Stimulated activated CD8-positive, alpha-beta memory T cell treated with anti-CD3 and anti-CD28 coated beads, Interleukin-2, amount 100 ng/mL, for 1 hour (primary cell): ENCODE data around the gene NRXN3.

ENCODE experiments used
- DNase-seq, 2 donors: peaks; one replicate each; pipeline ENCODE4 v3.0.0-alpha.2; 2020; ENCODE audit warnings: low read depth in 2 of 2

NRXN3 gene

DNA sequence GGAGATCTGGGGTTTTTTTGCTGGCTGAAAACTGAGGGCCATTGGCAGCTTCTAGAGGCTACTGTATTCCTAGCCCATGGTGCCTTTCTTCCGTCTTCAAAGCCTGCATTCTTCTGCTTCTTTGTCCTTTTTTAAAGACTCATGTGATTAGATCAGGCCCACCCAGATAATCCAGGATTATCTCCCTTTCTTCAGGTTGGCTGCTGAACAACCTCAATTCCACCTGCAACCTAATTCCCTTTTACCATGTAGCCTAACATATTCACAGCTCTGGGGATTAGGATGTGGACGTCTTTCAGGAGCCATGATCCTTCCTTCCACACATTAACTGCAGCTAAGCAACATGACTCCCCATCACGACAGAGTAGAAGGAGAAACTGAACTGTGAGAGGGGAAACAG, 1055.6 kb downstream of the NRXN3 start:
- DNase-seq = no peak

DNA sequence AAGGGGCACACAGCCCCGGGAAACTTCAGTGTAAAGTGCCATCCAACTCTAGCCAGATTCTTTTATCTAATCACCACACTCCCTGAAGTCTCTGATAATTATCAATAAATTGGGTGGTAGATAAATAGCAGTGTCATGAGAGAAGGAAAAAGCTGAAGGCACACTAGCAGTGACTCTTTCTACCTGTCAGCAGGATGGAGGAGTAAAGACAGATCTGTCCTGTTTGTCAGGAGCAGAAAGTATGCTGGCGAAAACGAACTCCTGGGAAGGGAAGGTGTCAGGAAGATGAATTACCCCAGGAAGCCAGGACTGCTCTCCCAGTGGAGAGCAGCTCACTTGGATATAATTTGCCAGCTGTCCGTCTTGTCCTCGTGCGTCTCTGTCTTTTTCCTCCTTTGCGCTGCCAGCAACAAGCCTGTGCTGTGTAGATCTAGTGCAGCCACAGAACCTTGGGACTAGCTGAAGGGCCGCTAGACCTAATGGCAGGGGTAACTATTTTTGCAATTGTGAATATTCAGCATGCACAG, 1059.3 kb downstream of the NRXN3 start:
- no peak for DNase-seq

- DNase-seq = no peak
These were observed 1072.5 kb downstream of the NRXN3 start for GRCh38 chr14:79242666-79243065.

DNA sequence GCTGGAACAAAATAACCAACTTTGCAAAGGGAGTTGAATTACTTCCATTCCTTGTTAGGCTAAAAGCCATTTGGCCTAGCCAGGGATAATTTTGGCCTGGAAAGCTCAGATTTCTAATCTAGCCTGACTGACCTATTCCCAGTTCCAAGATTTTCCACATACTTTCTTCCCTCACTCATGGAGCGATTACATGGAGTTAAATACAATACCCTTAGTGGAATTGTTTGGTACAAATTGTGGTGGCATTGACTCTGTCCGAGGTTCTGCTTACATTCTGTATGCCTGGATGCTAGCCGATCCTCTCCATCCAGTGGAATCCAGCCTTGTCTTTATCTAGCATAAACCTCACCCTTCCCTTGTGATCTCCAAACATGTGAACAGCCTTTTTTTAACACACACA, 1076.0 kb downstream of the NRXN3 start:
- no peak for DNase-seq

- no peak for DNase-seq
These were observed 1078.0 kb downstream of the NRXN3 start for GRCh38 chr14:79248126-79248525.

GRCh38 chr14:79248771-79249170, 1078.6 kb downstream of the NRXN3 start:
- no peak for DNase-seq

GRCh38 chr14:79251278-79251677, 1081.1 kb downstream of the NRXN3 start:
- no peak for DNase-seq

- DNase-seq = no peak
These were observed 1083.4 kb downstream of the NRXN3 start for GRCh38 chr14:79253576-79253975.

DNA sequence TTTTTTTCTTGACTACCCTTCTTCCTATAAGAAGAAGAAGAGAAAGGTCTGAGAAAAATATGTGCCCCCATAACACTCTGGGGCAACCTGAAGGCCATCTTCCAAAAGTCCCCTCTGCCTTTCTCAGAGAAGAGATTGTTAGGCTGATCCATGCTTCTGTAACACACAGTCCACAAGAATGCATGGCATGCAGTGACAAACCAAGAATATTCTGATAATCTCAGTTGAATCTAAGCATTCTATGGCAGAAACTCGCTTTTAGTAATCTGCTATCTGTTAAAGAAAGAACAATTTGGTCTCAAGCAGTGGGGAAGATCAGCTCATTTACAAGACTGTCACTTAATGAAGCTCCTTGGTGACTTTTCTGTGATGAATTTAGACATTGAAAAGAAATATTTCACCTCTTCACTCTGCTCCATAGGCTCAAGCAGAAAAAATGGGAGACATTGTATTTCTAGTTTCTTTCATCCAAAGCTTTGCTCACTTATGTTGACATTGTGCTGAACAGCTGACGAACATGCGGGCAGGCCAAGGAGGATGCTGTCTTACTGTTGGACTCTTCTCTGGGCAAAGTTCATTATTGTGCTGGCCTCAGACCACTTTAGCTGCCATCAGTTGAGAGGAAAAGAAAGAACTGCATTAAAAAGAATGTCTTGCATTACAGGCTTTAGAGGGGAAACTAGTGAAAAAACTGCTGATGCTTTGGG, 1084.0 kb downstream of the NRXN3 start:
- DNase-seq = no peak

DNA sequence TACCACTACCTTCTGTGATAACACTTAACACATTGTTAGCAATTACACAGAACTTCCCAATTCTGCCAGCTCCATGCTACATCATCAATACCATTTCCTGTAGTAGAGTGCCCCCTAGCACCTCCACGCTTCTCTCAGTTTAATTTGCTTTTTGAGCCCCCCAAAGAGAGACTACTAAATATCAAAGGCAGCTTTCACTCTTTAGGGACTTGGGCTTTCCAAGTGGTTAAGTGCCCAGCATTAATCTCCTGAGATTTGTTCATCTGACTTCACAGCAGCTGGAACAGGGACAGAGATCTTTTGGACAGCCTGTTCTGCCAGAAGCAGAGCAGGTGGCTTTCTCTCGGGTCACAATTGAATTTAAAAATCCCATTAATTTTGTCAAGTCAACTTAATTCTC, 1086.2 kb downstream of the NRXN3 start:
- DNase-seq = no peak

- DNase-seq = no peak
These were observed 1090.2 kb downstream of the NRXN3 start for GRCh38 chr14:79260406-79260805.

- DNase-seq = no peak
These were observed 1095.3 kb downstream of the NRXN3 start for GRCh38 chr14:79265366-79265946.

DNA sequence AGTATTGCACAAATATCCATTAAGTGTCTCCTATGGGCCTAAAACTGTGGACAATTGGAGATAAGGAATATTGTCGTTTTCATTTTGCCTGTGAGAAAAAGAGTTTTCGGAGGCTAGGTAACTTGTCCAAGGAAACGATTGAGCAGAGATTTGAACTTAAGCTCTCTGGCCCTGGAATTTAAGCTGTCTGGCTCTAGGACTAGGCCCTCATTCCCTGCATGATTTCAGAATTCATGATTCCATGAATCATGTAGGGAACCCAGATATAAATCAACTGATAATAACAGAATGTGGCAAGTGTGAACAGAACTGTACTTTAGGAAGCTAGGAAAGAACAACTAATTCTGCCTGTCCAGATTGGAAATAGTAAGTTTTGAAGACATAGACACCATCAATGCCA, 1100.2 kb downstream of the NRXN3 start:
- DNase-seq = no peak

- DNase-seq = no peak
These were observed 1100.9 kb downstream of the NRXN3 start for GRCh38 chr14:79271122-79271521.

DNA sequence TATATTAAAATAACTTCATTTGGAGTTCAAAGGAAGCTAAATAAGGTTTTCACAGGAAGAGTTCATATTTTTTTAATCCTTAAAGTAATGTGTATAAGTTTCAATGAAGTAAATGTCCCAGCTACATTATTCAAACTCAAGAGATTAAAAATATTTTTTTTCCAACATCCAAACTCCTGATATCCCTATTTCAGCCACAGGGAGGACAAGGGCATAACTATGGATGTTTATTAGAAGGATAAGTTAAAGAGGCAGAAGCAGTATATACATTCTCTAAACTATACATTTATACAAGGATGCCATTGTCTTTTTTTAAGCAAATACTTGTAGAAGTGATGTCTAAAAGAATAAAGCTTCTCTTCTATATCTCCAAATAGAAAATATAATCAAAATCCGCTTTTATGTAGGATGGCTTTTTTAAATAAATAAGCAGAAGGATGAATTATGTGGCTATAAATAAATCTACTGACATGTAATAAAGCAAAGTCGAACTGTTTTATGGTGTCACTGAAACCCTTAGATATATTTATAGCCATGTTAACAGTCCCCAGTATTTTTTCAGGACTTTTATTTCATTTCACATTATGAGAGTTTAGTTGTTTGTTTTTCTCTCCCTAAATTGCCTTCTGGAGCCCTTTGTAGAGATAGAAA, 1104.6 kb downstream of the NRXN3 start:
- no peak for DNase-seq

- DNase-seq = no peak
These were observed 1105.1 kb downstream of the NRXN3 start for GRCh38 chr14:79275292-79275655.

DNA sequence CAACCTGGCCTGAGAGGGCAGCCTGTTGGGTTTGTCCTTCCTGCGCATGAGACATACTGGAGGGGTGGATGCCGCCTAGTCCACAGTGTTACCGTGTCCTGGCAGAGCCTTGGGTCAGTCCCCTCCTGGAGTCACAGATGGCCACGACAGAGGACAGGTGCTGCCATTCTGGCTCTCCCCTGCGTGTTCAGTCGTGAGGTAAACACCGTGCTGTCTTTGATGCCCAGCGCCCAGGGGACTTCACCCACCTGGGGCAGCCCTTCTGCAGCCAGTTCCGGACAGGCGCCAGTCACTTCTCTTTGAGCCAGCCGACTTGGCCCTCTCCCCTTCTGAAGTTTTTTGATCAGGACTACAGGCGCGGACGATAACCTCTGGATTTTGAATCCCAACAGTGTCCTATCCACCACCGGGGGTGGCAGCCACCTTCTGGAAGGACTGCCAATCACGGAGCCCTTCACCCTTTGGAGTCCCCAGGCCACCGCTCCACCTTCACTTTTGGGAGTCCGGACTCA, 1108.2 kb downstream of the NRXN3 start:
- no peak for DNase-seq

- no peak for DNase-seq
These were observed 1108.8 kb downstream of the NRXN3 start for GRCh38 chr14:79278798-79279644.

DNA sequence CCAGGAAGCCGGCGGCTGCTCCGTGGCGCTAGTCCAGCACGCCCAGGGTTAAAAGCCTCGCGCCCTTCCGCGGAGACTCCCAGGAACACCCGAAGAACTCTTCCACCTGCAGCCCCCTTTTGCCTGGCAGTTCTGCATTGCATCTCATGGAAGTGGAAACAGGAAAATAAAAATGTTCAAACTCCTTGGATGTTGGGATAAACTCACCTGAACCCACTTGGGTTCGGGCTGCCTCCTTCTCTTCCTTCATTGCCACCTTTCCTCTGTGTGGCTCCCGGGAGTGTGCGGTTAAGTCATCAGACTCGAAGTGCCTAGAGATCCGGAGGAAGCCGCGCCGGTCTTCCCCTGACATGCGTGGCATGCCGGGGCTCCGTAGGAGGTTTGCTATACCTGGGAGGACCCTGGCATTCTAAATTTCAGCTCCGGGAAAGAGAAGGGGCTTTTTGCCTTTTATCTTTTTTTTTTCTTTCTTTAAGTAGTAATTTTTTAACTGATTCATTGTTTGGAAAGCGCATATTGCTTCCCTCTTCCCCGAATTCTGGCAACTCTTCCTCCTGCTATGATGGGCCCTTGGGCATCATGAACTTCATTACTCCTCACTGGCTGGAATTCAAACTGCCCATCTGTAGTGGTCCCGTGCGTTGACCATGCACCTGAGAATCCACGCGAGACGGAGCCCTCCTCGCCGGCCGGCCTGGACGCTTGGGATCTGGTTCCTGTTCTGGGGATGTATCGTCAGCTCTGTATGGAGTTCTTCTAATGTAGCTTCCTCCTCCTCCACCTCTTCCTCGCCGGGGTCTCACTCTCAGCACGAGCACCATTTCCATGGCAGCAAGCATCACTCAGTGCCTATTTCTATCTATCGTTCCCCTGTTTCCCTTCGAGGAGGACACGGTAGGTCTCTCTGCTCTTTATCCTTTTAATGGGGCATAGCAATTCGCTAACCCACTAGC, 1109.7 kb downstream of the NRXN3 start:
- no peak for DNase-seq

DNA sequence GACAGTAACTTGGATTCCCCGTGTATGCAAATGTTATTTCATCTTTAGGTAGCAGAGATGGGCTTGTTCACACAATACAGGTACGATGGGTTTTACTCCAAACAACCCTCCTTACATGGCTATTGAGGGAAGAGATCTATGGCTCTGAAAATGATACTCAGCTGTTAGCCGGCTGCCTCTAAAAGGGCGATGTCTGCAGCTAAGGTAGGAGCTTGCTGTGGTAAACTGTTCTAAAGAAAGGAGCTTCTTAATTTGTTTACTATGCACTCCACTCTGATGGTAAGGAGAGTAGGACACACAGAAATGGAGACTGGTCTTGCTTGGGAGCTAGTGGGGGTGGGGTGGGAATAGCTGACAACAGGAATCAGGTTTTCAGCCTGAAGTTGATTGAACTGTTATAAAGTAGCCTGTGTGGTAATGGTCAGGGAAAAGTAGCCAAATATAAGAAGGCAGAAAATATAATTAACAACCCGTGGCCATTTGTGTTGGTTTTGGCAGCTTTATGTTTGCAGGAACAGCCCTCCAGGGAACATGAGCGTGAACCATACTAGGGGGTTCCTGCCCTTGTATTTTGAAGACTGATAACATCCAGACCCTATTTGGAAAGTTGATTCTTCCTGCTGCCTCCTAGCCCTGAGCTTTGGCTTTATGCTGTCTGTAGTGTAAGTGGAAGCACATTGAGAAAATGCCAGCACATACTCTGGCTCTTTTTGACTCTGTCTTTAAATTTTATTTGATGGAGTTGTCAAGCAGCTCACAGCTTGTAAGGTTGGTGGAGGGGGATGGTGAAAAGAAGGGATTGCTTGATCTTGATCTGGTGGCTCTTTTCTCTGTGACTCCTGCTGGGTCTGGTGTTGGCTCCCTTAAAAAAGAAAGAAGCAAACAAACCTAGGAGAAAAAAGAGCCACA, 1111.3 kb downstream of the NRXN3 start:
- DNase-seq = no peak
